ENCODE measurements around the gene PLXNA4. TPM values are rescaled to one million over a fixed set of nuclear protein-coding genes. Genes with fewer than 3 reads are reported as not detected.

The PLXNA4 gene
- total RNA-seq, 2 donors from 2014 or later: 9.5 to 18.0 TPM

DNA sequence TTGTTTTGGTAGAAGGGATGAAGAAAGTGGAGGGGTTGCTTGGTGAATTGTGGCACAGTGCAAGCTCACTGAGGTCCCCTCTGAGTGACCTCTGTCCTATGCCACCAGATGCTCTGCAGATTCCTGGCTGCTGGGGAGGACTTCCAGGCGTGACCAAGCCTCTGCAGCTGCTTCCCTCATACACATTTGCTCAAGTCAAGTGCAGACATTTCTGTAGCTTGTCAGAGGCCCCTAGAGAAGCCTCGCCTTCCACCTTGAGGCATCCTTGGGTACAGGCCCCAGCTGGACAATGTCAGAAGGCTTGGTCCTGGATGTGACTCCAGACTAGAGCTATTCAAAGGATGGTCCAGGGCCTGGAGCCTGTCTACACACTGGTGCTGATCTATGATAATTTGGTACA lies 464.2 kb downstream of the PLXNA4 start:
- no peaks in the 10 kb centered on the region for H3K27me3 ChIP-seq
- no peaks in the 10 kb centered on the region for H3K36me3 ChIP-seq
- H3K4me3 ChIP-seq: no peak overlapping the region
- no peak overlapping the region for H3K27ac ChIP-seq
- TF ChIP-seq, protein P1, sequence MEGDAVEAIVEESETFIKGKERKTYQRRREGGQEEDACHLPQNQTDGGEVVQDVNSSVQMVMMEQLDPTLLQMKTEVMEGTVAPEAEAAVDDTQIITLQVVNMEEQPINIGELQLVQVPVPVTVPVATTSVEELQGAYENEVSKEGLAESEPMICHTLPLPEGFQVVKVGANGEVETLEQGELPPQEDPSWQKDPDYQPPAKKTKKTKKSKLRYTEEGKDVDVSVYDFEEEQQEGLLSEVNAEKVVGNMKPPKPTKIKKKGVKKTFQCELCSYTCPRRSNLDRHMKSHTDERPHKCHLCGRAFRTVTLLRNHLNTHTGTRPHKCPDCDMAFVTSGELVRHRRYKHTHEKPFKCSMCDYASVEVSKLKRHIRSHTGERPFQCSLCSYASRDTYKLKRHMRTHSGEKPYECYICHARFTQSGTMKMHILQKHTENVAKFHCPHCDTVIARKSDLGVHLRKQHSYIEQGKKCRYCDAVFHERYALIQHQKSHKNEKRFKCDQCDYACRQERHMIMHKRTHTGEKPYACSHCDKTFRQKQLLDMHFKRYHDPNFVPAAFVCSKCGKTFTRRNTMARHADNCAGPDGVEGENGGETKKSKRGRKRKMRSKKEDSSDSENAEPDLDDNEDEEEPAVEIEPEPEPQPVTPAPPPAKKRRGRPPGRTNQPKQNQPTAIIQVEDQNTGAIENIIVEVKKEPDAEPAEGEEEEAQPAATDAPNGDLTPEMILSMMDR (IDR thresholded peaks at IDR 0.05): no peak
- DNase-seq (ENCODE audit: low spot score): no peak
- H3K9me3 ChIP-seq: no peaks in the 10 kb centered on the region
- H3K4me1 ChIP-seq: no peaks in the 10 kb centered on the region

DNA sequence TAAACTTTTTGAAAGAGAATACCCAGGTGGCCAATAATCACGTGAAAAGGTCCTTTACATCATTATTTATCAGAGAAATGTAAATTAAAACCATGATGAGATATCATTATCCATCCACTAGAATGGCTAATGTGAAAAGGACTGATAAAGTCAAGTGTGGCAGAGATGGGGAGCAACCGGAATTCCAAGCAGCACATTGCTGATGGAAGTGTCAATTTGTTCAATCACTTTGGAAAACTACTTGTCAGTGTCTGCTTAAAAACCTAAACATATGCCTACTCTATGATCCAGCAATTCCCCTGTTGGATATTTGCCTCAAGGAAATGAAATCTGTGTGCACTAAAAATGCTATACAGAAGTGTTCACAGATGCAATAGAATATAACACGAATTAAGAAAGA lies 465.6 kb downstream of the PLXNA4 start:
- no peak overlapping the region for H3K4me3 ChIP-seq

DNA sequence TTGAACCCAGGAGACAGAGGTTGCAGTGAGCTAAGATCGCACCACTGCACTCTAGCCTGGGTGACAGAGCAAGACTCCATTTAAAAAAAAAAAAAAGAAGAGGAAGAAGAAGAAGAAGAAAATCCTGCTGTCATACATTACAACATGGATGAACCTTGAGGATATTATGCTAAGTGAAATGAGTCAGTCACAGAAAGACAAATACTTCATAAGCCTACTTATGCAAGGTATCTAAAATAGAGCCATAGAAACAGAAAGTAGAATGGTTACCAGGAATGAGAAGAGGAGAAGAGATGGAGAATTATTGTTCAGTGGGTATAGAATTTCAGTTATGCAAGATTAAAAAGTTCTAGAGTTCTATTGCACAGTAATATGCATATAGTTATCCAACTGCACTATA lies 466.5 kb downstream of the PLXNA4 start:
- Histone ChIP-seq H3K4me1 (no peaks in the 10 kb centered on the region), H3K4me3 (no peak overlapping the region), H3K27ac (no peak overlapping the region), H3K9me3 (no peaks in the 10 kb centered on the region), H3K27me3 (no peaks in the 10 kb centered on the region), H3K36me3 (no peaks in the 10 kb centered on the region)
- DNase-seq (ENCODE audit: low spot score): no peak
- TF ChIP-seq, protein P1 (IDR thresholded peaks at IDR 0.05): no peak

More for the DNA sequence above, 465.6 kb downstream of the PLXNA4 start:
- Histone ChIP-seq H3K27ac (no peak overlapping the region), H3K9me3 (no peaks in the 10 kb centered on the region), H3K36me3 (no peaks in the 10 kb centered on the region), H3K4me1 (no peaks in the 10 kb centered on the region), H3K27me3 (no peaks in the 10 kb centered on the region)
- DNase-seq (ENCODE audit: low spot score): no peak
- TF ChIP-seq, protein P1 (IDR thresholded peaks at IDR 0.05): no peak

DNA sequence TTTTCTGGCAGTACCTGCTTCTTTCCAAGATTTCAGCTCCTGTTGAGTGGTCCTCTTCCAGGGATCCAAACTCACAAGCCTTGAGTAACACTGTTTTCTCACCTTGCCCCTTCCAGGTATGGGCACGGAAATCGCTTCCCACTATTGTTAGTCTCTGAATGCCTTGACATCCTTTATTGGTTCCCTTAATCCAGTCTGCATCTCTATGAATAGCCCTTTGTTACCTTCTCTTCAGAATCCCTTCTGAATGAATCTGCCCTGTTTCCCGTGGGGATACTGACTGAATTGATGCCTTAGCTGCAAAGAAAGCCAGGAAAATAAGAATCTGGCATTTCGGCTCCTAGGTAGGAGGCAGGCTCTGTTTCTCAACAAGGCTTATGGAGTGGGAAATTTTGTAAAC lies 467.7 kb downstream of the PLXNA4 start:
- TF ChIP-seq, protein P1 (IDR thresholded peaks at IDR 0.05): no peak
- H3K36me3 ChIP-seq: no peaks in the 10 kb centered on the region
- no peaks in the 10 kb centered on the region for H3K27me3 ChIP-seq
- H3K27ac ChIP-seq: no peak overlapping the region
- DNase-seq (ENCODE audit: low spot score): no peak
- no peaks in the 10 kb centered on the region for H3K9me3 ChIP-seq
- no peak overlapping the region for H3K4me3 ChIP-seq
- no peaks in the 10 kb centered on the region for H3K4me1 ChIP-seq

DNA sequence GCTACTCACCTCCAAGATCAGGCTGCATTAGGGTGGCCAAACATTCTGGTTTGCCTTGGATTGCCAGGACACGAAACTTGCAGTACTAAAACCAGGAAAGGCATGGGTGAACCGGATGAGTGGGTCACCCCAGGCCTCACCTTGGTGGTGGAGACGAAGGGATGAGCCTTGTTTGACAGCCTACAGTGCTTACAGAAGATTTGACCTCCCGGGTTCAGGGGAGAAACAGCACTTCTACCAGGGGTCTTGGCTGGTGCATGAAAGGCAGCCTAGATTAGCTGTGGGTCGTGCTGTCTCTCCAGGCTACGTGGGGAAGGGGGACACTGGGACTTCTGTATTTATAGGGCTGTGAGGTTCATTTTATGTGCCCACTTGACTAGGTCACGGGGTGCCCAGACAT lies 469.8 kb downstream of the PLXNA4 start:
- no peak overlapping the region for H3K27ac ChIP-seq
- TF ChIP-seq, protein P1 (IDR thresholded peaks at IDR 0.05): no peak
- no peaks in the 10 kb centered on the region for H3K36me3 ChIP-seq
- no peaks in the 10 kb centered on the region for H3K4me1 ChIP-seq
- no peaks in the 10 kb centered on the region for H3K9me3 ChIP-seq
- H3K4me3 ChIP-seq: no peak overlapping the region
- H3K27me3 ChIP-seq: no peaks in the 10 kb centered on the region
- DNase-seq (ENCODE audit: low spot score): no peak

DNA sequence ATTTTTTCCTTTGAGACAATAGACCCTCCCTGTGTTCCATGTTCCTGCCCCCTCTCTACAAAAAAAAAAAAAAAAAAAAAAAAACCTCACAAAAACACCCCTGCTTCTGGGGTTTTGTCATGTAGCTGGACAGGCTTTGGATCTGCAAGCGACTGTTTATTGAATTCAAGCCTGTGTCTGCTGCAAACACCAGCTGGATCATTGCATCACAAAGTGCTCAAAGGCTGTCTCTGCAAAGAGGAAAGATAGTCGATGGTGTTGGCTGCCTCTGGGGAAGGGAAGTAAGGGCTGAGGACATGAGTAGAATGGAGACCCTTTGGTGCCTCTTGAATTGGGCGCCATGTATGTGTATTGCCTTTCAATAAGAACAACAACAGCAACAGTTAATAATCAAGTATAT lies 471.2 kb downstream of the PLXNA4 start:
- H3K9me3 ChIP-seq: no peaks in the 10 kb centered on the region
- H3K36me3 ChIP-seq: no peaks in the 10 kb centered on the region
- H3K27ac ChIP-seq: no peak overlapping the region
- no peaks in the 10 kb centered on the region for H3K4me1 ChIP-seq
- no peak overlapping the region for H3K4me3 ChIP-seq
- TF ChIP-seq, protein P1 (IDR thresholded peaks at IDR 0.05): no peak
- H3K27me3 ChIP-seq: no peaks in the 10 kb centered on the region
- DNase-seq (ENCODE audit: low spot score): no peak

All from right atrium auricular region (tissue), 2 donors.